HepG2 (cell line): ENCODE measurements around the gene YKT6. TPM values are rescaled to one million over a fixed set of nuclear protein-coding genes. Genes with fewer than 3 reads are reported as not detected.

Experiments used
- ATAC-seq: fragments of 200-7000 bp; cut with Tn5 transposase; 3 replicates; pipeline ENCODE4 v1.9.1; 2020; ENCODE audit warnings: mild to moderate bottlenecking, moderate library complexity
- BruUV-seq: library from RNA; stranded (reverse); fragments of 400-500 nt; replicated peaks from 2 replicates; lab custom pipeline; 2021; lab: Mats Ljungman, UMichigan
- CTCF ChIA-PET: fragments of 300-600 bp; formaldehyde crosslinking; extraction: SDS; loops from one replicate; lab custom pipeline; 2021; ENCODE audit warnings: low total read pairs, inconsistent platforms, low intra/inter-chr PET ratio; lab: Yijun Ruan, JAX
- POLR2A ChIA-PET: fragments of 350-600 bp; sonication (Branson Sonifier 250); formaldehyde crosslinking; loops from one replicate; lab custom pipeline; 2020; ENCODE audit warnings: antibody characterized with exemption, inconsistent platforms; lab: Yijun Ruan, JAX
- DNase-seq: peaks from one replicate; pipeline ENCODE4 v3.0.0-alpha.2; 2015; ENCODE audit warnings: low spot score
- FAIRE-seq: peaks from 3 replicates; lab custom pipeline; 2011; peaks lifted over from hg19 to GRCh38; lab: Jason Lieb, UNC
- H2AFZ ChIP-seq: one replicate; pipeline ENCODE4 v1.6.1; 2011; ENCODE audit warnings: low read length, inconsistent platforms
- H3K27ac ChIP-seq: fragments of 300-600 bp; 3 replicates; pipeline ENCODE4 v1.8.0; 2011; ENCODE audit warnings: mixed run types, mild to moderate bottlenecking, mixed read lengths, low read length, inconsistent platforms; ENCODE audit not compliant: insufficient read depth; ENCODE audit errors: extremely low read length
- H3K27me3 ChIP-seq, 2 experiments: fragments of 200-600 bp in 1 of 2; 2 replicates in 1 of 2; 3 replicates in 1 of 2; pipeline versions ENCODE4 v1.6.0 to v1.8.0; 2011; ENCODE audit warnings: low read length in 2 of 2, mild to moderate bottlenecking in 2 of 2, moderate library complexity in 2 of 2, inconsistent platforms in 1 of 2; ENCODE audit not compliant: insufficient read depth in 2 of 2, control insufficient read depth in 1 of 2
- H3K36me3 ChIP-seq, 2 experiments: fragments of 200-600 bp in 1 of 2; replicated peaks in 1 of 2; 2 replicates in 1 of 2; 3 replicates in 1 of 2; pipeline versions ENCODE4 v1.5.1 to v1.8.0; 2011; ENCODE audit warnings: low read length in 2 of 2, inconsistent platforms in 1 of 2; ENCODE audit not compliant: insufficient read depth in 2 of 2, control insufficient read depth in 1 of 2
- H3K4me1 ChIP-seq: 2 replicates; pipeline ENCODE4 v1.5.1; 2012; ENCODE audit warnings: low read length, inconsistent platforms; ENCODE audit not compliant: insufficient read depth
- H3K4me2 ChIP-seq: 2 replicates; pipeline ENCODE4 v1.6.0; 2011; ENCODE audit warnings: low read depth, low read length, inconsistent platforms
- H3K4me3 ChIP-seq, 3 experiments: fragments of 200-600 bp in 1 of 3; sonication (generic), shearing (Covaris generic) in 1 of 3; replicated peaks in 1 of 3; 2 replicates each; pipeline ENCODE4 v1.5.1; 2011 to 2016; ENCODE audit warnings: low read length in 3 of 3, inconsistent platforms in 2 of 3, low read depth in 2 of 3, mild to moderate bottlenecking in 2 of 3, control low read depth in 1 of 3, mixed read lengths in 1 of 3; ENCODE audit not compliant: insufficient read depth in 1 of 3
- H3K79me2 ChIP-seq: one replicate; pipeline ENCODE4 v1.6.1; 2011; ENCODE audit warnings: low read length, inconsistent platforms; ENCODE audit not compliant: insufficient read depth
- H3K9ac ChIP-seq: 2 replicates; pipeline ENCODE4 v1.6.0; 2011; ENCODE audit warnings: mild to moderate bottlenecking, low read depth, low read length, inconsistent platforms; ENCODE audit not compliant: insufficient read depth
- H3K9me3 ChIP-seq: 2 replicates; pipeline ENCODE4 v1.5.1; 2012; ENCODE audit warnings: mild to moderate bottlenecking, low read length
- H4K20me1 ChIP-seq: 2 replicates; pipeline ENCODE4 v1.6.0; 2011; ENCODE audit warnings: inconsistent platforms, mild to moderate bottlenecking, low read length, moderate library complexity; ENCODE audit not compliant: insufficient read depth
- GATAD2A ChIP-seq: IDR thresholded peaks from 2 replicates; pipeline ENCODE4 v1.6.1; 2016
- POGZ ChIP-seq: sonication (generic); formaldehyde crosslinking; IDR thresholded peaks from 2 replicates; pipeline ENCODE4 v1.4.0; 2020; ENCODE audit warnings: mild to moderate bottlenecking, missing genetic modification reagents
- TBX2 ChIP-seq: sonication (generic); formaldehyde crosslinking; IDR thresholded peaks from 2 replicates; pipeline ENCODE4 v1.5.0; 2020; ENCODE audit warnings: missing genetic modification reagents, mild to moderate bottlenecking, borderline replicate concordance
- THYN1 ChIP-seq: sonication (generic); formaldehyde crosslinking; IDR thresholded peaks from 2 replicates; pipeline ENCODE4 v1.8.1; 2023; ENCODE audit warnings: low read depth, mild to moderate bottlenecking, moderate library complexity, missing genetic modification reagents, borderline replicate concordance
- WGBS: methylation state at CpG from one replicate; pipeline ENCODE4 v1.1.6; 2017; ENCODE audit warnings: low lambda C conversion rate; 5-methylcytosine and 5-hydroxymethylcytosine counted together
- in situ Hi-C: cut with HindIII; loops from 2 replicates; pipeline ENCODE4 v1.10.0; 2017; ENCODE audit warnings: low pct_unique_long_range_greater_than_20kb; ENCODE audit not compliant: extremely low pct_ligation_motif_present
- intact Hi-C: fragments of 100-400 bp; cut with micrococcal nuclease; formaldehyde crosslinking; loops from one replicate; pipeline ENCODE4 v1.10.0; 2022; ENCODE audit not compliant: unreplicated experiment
- polyA plus RNA-seq, 8 experiments: library from polyadenylated mRNA; depleted of rRNA in 3 of 8; stranded (reverse) in 7 of 8; unstranded in 1 of 8; fragments of >200 nt; fragmentation: Illumina TruSeq in 4 of 8; extraction: Trizol in 4 of 8; gene quantifications; 2 replicates each; pipeline versions ENCODE4 v1.2.1 to v1.2.3, GENCODE V29; 2011 to 2016; ENCODE audit warnings: low read depth in 4 of 8, missing spikeins in 1 of 8, mixed read lengths in 1 of 8; ENCODE audit not compliant: insufficient read depth in 1 of 8
- total RNA-seq, 5 experiments: library from RNA; depleted of rRNA; stranded (reverse); fragments of >200 nt; fragmentation: Illumina TruSeq; extraction: Trizol; gene quantifications; 2 replicates each; pipeline ENCODE4 v1.2.3, GENCODE V29; 2016; ENCODE audit warnings: low read depth in 1 of 5
- TF ChIP-seq, protein P1 (sequence below): sonication (generic); formaldehyde crosslinking; IDR thresholded peaks from 2 replicates; pipeline ENCODE4 v1.5.0; 2020; ENCODE audit warnings: mild to moderate bottlenecking, low read depth, missing genetic modification reagents, borderline replicate concordance
- TF ChIP-seq, protein P2 (sequence below): sonication (generic); formaldehyde crosslinking; IDR thresholded peaks from 2 replicates; pipeline ENCODE4 v1.4.0; 2020; ENCODE audit warnings: missing genetic modification reagents, mild to moderate bottlenecking, borderline replicate concordance

The YKT6 gene
- total and polyA plus RNA-seq, 2 of the 13 experiments (the other 11 are each of a cell fraction or from before 2014, with no cell fraction given) = 52.2 to 60.3 TPM

DNA sequence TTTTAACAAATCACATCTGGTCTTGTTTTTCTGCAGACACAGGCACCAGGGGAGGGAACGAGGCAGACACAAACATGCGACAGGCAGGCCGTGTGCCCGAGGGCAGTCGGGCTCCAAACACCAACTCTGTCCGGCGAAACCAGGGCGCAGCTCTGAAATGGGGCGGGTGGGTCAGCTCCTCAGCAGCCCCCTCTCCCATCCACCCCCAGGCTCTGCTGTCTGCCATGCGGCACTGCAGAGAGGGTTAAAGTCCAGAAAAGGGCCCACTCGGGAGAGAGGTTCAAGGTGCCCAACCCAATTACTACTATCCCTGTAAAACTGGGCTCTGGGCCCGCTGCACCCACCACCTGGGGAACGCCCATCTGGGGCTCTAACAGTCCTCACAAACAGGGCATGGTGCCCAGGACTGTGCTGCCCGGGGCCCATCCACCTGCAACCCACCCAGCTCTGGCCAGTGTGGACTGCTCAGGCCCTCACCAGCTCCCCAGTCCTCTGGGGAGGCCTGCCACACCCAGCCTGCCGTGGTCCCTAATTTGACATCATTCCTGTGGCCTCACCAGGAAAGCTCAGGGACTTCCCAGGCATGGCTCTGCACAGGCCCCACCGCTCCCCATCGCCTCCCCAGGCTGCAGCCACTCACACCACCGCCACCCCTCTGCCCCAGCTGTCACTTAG, 18.7 kb downstream of the YKT6 start:
- BruUV-seq = no TSS peak
- CTCF ChIA-PET = no interaction called here

GRCh38 chr7:44220046-44220357, 19.2 kb downstream of the YKT6 start:
- peaks cover 40% of the 10 kb centered on the region for H3K4me1 ChIP-seq
- no peak overlapping the region for H3K27ac ChIP-seq
- intact Hi-C loops = no loop called here
- CTCF ChIA-PET = no interaction called here
- 85% methylated on average over 14 of the region's 26 CpGs for WGBS
- no peak overlapping the region for H3K9ac ChIP-seq
- no peaks in the 10 kb centered on the region for H3K9me3 ChIP-seq
- no peak overlapping the region for H3K4me2 ChIP-seq
- TF ChIP-seq POGZ = no peak
- TF ChIP-seq TBX2 (CRISPR knock-in tag) = no peak
- TF ChIP-seq, protein P1, sequence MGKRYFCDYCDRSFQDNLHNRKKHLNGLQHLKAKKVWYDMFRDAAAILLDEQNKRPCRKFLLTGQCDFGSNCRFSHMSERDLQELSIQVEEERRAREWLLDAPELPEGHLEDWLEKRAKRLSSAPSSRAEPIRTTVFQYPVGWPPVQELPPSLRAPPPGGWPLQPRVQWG = no peak
- TF ChIP-seq THYN1 (CRISPR knock-in tag) = no peak
- H3K79me2 ChIP-seq = no peaks in the 10 kb centered on the region
- DNase-seq (no peak), ATAC-seq (no peak), FAIRE-seq (no peak)
- BruUV-seq = no TSS peak
- H3K4me3 ChIP-seq = no peak overlapping the region
- peaks cover 7 to 28% of the 10 kb centered on the region in 2 experiments; a peak in 4 of 5 replicates for H3K27me3 ChIP-seq
- no peak overlapping the region for H2AFZ ChIP-seq
- in situ Hi-C loops = no loop called here
- H4K20me1 ChIP-seq = no peaks in the 10 kb centered on the region
- H3K36me3 ChIP-seq = no peaks in the 10 kb centered on the region
- POLR2A ChIA-PET = no interaction called here

More for the DNA sequence above, 18.7 kb downstream of the YKT6 start:
- Histone ChIP-seq H4K20me1 (no peaks in the 10 kb centered on the region), H3K4me2 (no peak overlapping the region), H3K4me1 (peaks cover 40% of the 10 kb centered on the region), H3K79me2 (no peaks in the 10 kb centered on the region), H3K27ac (no peak overlapping the region), H2AFZ (no peak overlapping the region)
- intact Hi-C loops = no loop called here
- POLR2A ChIA-PET = interaction anchor here (0.8 kb wide), 1 partner anchor 19 kb away, joined by 4 read pairs; the partner anchor contains the start of gene YKT6
- DNase-seq = no peak
- no peak for TF ChIP-seq GATAD2A (CRISPR knock-in tag)
- TF ChIP-seq, protein P2, sequence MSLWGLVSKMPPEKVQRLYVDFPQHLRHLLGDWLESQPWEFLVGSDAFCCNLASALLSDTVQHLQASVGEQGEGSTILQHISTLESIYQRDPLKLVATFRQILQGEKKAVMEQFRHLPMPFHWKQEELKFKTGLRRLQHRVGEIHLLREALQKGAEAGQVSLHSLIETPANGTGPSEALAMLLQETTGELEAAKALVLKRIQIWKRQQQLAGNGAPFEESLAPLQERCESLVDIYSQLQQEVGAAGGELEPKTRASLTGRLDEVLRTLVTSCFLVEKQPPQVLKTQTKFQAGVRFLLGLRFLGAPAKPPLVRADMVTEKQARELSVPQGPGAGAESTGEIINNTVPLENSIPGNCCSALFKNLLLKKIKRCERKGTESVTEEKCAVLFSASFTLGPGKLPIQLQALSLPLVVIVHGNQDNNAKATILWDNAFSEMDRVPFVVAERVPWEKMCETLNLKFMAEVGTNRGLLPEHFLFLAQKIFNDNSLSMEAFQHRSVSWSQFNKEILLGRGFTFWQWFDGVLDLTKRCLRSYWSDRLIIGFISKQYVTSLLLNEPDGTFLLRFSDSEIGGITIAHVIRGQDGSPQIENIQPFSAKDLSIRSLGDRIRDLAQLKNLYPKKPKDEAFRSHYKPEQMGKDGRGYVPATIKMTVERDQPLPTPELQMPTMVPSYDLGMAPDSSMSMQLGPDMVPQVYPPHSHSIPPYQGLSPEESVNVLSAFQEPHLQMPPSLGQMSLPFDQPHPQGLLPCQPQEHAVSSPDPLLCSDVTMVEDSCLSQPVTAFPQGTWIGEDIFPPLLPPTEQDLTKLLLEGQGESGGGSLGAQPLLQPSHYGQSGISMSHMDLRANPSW (CRISPR knock-in tag) = no peak
- TF ChIP-seq, all 625 proteins: peak for 0
- Histone ChIP-seq H3K9me3 (no peaks in the 10 kb centered on the region), H3K9ac (no peak overlapping the region), H3K36me3 (no peaks in the 10 kb centered on the region), H3K4me3 (no peak overlapping the region), H3K27me3 (peaks cover 4 to 23% of the 10 kb centered on the region in 2 experiments; a peak in 4 of 5 replicates)
- ATAC-seq (no peak), FAIRE-seq (no peak)
- in situ Hi-C loops = no loop called here
- 63% methylated on average over 15 of the region's 18 CpGs for WGBS
